WTC11 (cell line): ENCODE measurements around the gene MAML2. TPM values are rescaled to one million over a fixed set of nuclear protein-coding genes. Genes with fewer than 3 reads are reported as not detected.
"Not testable (repeated sequence)": the region's sequence is repeated elsewhere in the genome, so short reads cannot be mapped to it uniquely, and the experiment has no call there.

Experiments used
- ATAC-seq: fragments of 200-7000 bp; cut with Tn5 transposase; 2 replicates; pipeline ENCODE4 v1.10.0; 2021; ENCODE audit warnings: mild to moderate bottlenecking, moderate library complexity
- CTCF ChIA-PET: fragments of 300-600 bp; sonication (Branson Sonifier 250); formaldehyde crosslinking; loops from one replicate; lab custom pipeline; 2021; ENCODE audit warnings: antibody characterized with exemption; lab: Charles Lee
- POLR2A ChIA-PET: fragments of 350-600 bp; sonication (Branson Sonifier 250); formaldehyde crosslinking; loops from one replicate; lab custom pipeline; 2021; ENCODE audit warnings: antibody characterized with exemption; lab: Charles Lee
- DNase-seq: peaks from one replicate; pipeline ENCODE4 v3.0.0; 2021; ENCODE audit warnings: low spot score
- H3K27ac Mint-ChIP-seq: 2 replicates; pipeline ENCODE4 v1.8.0; 2021; ENCODE audit warnings: mixed read lengths
- H3K27me3 Mint-ChIP-seq: 2 replicates; pipeline ENCODE4 v1.8.0; 2021; ENCODE audit warnings: low read depth, mild to moderate bottlenecking, moderate library complexity, mixed read lengths
- H3K36me3 Mint-ChIP-seq: 2 replicates; pipeline ENCODE4 v1.8.0; 2021; ENCODE audit warnings: mixed read lengths
- H3K4me1 Mint-ChIP-seq: 2 replicates; pipeline ENCODE4 v1.8.0; 2022; ENCODE audit warnings: mixed read lengths
- H3K4me3 Mint-ChIP-seq: 2 replicates; pipeline ENCODE4 v1.8.0; 2021; ENCODE audit warnings: mild to moderate bottlenecking, moderate library complexity, mixed read lengths
- H3K9me3 Mint-ChIP-seq: 2 replicates; pipeline ENCODE4 v1.8.0; 2021; ENCODE audit warnings: mixed read lengths
- ERG ChIP-seq: fragments of 250-450 bp; sonication (Bioruptor Pico); IDR thresholded peaks from 2 replicates; pipeline ENCODE4 v1.8.0; 2021; ENCODE audit warnings: mild to moderate bottlenecking
- ETV6 ChIP-seq: sonication (generic); formaldehyde crosslinking; IDR thresholded peaks from 2 replicates; pipeline ENCODE4 v1.8.1; 2022; ENCODE audit warnings: mild to moderate bottlenecking, missing genetic modification reagents
- GABPB1 ChIP-seq: sonication (generic); formaldehyde crosslinking; IDR thresholded peaks from 2 replicates; pipeline ENCODE4 v1.8.1; 2023; ENCODE audit warnings: mild to moderate bottlenecking, missing genetic modification reagents
- HMGA2 ChIP-seq: fragments of 250-450 bp; sonication (Bioruptor Pico); IDR thresholded peaks from 2 replicates; pipeline ENCODE4 v1.4.0; 2021; ENCODE audit warnings: mild to moderate bottlenecking, moderate library complexity
- JAZF1 ChIP-seq: fragments of 250-450 bp; sonication (Bioruptor Pico); IDR thresholded peaks from 2 replicates; pipeline ENCODE4 v1.9.0; 2021; ENCODE audit warnings: moderate library complexity, mild to moderate bottlenecking, inconsistent platforms
- NFATC4 ChIP-seq: fragments of 250-450 bp; sonication (Bioruptor Pico); IDR thresholded peaks from 2 replicates; pipeline ENCODE4 v1.9.0; 2021; ENCODE audit warnings: mild to moderate bottlenecking
- NFE2L1 ChIP-seq: sonication (generic); formaldehyde crosslinking; IDR thresholded peaks from 2 replicates; pipeline ENCODE4 v1.8.1; 2023; ENCODE audit warnings: missing genetic modification reagents
- NR2C2 ChIP-seq: sonication (generic); formaldehyde crosslinking; IDR thresholded peaks from 2 replicates; pipeline ENCODE4 v1.8.0; 2022; ENCODE audit warnings: mild to moderate bottlenecking, missing genetic modification reagents
- NR3C1 ChIP-seq: sonication (generic); formaldehyde crosslinking; conservative IDR thresholded peaks from 2 replicates; pipeline ENCODE4 v1.8.1; 2023; ENCODE audit warnings: low read depth, mild to moderate bottlenecking, missing genetic modification reagents
- SMAD3 ChIP-seq: sonication (generic); formaldehyde crosslinking; IDR thresholded peaks from 2 replicates; pipeline ENCODE4 v1.8.0; 2022; ENCODE audit warnings: missing genetic modification reagents, mild to moderate bottlenecking, borderline replicate concordance
- ZNF121 ChIP-seq: sonication (generic); formaldehyde crosslinking; IDR thresholded peaks from 2 replicates; pipeline ENCODE4 v1.8.0; 2023; ENCODE audit warnings: missing genetic modification reagents
- ZNF317 ChIP-seq: sonication (generic); formaldehyde crosslinking; IDR thresholded peaks from 2 replicates; pipeline ENCODE4 v1.8.1; 2023; ENCODE audit warnings: low read depth, mild to moderate bottlenecking, moderate library complexity, missing genetic modification reagents, borderline replicate concordance
- ZNF423 ChIP-seq: fragments of 250-450 bp; sonication (Bioruptor Pico); IDR thresholded peaks from 2 replicates; pipeline ENCODE4 v2.1.2; 2022; ENCODE audit warnings: mild to moderate bottlenecking, moderate library complexity
- ZSCAN18 ChIP-seq: fragments of 250-450 bp; sonication (Bioruptor Pico); IDR thresholded peaks from 2 replicates; pipeline ENCODE4 v2.1.2; 2022; ENCODE audit warnings: mild to moderate bottlenecking, moderate library complexity
- total RNA-seq: library from RNA; stranded (reverse); gene quantifications from 3 replicates; pipeline ENCODE4 v1.2.3, GENCODE V29; 2021
- TF ChIP-seq, protein P1 (sequence below): fragments of 200-600 bp; IDR thresholded peaks from 2 replicates; pipeline ENCODE4 v1.8.0; 2022; ENCODE audit warnings: antibody characterized with exemption
- TF ChIP-seq, protein P2 (sequence below): sonication (generic); formaldehyde crosslinking; IDR thresholded peaks from 2 replicates; pipeline ENCODE4 v1.8.1; 2022; ENCODE audit warnings: missing genetic modification reagents, borderline replicate concordance
- TF ChIP-seq, protein P3 (sequence below): sonication (generic); formaldehyde crosslinking; conservative IDR thresholded peaks from 2 replicates; pipeline ENCODE4 v1.8.1; 2022; ENCODE audit warnings: mild to moderate bottlenecking, missing genetic modification reagents

The MAML2 gene
- total RNA-seq, 1 experiment from 2014 or later, result 8.1 TPM

DNA sequence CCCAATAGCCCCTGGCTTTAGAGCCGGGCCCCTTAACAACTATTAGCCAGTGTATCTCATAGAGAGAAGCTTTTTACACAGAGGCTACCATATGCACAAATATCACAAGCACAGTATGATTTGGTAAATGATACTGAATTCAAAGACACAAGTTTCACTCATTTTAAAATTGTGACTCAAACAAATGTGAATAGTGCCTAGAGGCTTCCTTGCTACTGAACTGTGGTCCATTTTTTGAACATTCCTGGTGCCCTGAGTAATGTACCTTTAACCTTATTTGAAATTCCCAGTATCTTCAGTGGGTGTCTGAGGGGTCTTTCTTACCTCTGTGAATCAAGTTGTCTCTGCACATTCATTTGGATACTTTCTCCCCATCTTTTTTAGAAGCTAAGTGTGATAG lies 156.2 kb downstream of the MAML2 start:
- Mint-ChIP-seq H3K27me3 (no peaks in the 10 kb centered on the region), H3K36me3 (peaks cover under 1% of the 10 kb centered on the region; the same call in 1 of the 2 replicates), H3K27ac (no peak overlapping the region), H3K4me1 (peaks cover 70% of the 10 kb centered on the region), H3K4me3 (no peak overlapping the region), H3K9me3 (0 out of 2 replicates have a peak, but pooled peaks cover 1% of the 10 kb centered on the region)
- CTCF ChIA-PET, result no interaction called here
- DNase-seq, result no peak
- POLR2A ChIA-PET, result no interaction called here
- no peak for ATAC-seq
- TF ChIP-seq, protein P1, sequence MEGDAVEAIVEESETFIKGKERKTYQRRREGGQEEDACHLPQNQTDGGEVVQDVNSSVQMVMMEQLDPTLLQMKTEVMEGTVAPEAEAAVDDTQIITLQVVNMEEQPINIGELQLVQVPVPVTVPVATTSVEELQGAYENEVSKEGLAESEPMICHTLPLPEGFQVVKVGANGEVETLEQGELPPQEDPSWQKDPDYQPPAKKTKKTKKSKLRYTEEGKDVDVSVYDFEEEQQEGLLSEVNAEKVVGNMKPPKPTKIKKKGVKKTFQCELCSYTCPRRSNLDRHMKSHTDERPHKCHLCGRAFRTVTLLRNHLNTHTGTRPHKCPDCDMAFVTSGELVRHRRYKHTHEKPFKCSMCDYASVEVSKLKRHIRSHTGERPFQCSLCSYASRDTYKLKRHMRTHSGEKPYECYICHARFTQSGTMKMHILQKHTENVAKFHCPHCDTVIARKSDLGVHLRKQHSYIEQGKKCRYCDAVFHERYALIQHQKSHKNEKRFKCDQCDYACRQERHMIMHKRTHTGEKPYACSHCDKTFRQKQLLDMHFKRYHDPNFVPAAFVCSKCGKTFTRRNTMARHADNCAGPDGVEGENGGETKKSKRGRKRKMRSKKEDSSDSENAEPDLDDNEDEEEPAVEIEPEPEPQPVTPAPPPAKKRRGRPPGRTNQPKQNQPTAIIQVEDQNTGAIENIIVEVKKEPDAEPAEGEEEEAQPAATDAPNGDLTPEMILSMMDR, result no peak
- no peak for TF ChIP-seq ZNF317 (CRISPR knock-in tag)

- peaks cover 76% of the 10 kb centered on the region for H3K4me1 Mint-ChIP-seq
Measured at GRCh38 chr11:96185220-96185768, 157.7 kb downstream of the MAML2 start.

DNA sequence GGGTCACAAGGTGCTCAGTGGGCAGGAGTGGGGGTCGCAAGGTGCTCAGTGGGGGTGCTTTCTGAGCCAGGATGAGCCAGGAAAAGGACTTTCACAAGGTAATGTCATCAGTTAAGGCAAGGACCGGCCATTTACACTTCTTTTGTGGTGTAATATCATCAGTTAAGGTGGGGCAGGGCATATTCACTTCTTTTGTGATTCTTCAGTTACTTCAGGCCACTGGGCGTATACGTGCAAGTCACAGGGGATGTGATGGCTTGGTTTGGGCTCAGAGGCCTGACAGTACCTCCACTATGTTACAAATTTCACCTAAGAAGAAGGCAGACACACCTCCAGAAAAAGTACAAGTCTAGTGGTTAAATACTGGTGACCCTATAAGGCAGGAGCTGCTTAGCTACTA lies 162.1 kb downstream of the MAML2 start:
- POLR2A ChIA-PET, DNase-seq, H3K9me3 Mint-ChIP-seq, H3K36me3 Mint-ChIP-seq, H3K27me3 Mint-ChIP-seq: not testable (repeated sequence)
- Mint-ChIP-seq H3K4me3 (peak overlapping the region; percentile 18; the same call in 1 of the 2 replicates), H3K27ac (peak overlapping the region; percentile 55), H3K4me1 (peaks cover 83% of the 10 kb centered on the region)
- ATAC-seq, result peak; percentile 49
- CTCF ChIA-PET, result interaction anchor here (1.8 kb wide), 1 partner anchor 162 kb away, joined by 6 read pairs; the partner anchor contains the start of gene MAML2

More at GRCh38 chr11:96185220-96185768, 157.7 kb downstream of the MAML2 start:
- TF ChIP-seq JAZF1 (no peak), GABPB1 (CRISPR knock-in tag) (no peak), ZNF121 (no peak), ZNF423 (CRISPR knock-in tag) (no peak), NFATC4 (CRISPR knock-in tag) (no peak), SMAD3 (CRISPR knock-in tag) (no peak), HMGA2 (CRISPR knock-in tag) (no peak), NR3C1 (CRISPR knock-in tag) (no peak), NFE2L1 (CRISPR knock-in tag) (no peak), NR2C2 (no peak), ETV6 (CRISPR knock-in tag) (no peak), ERG (no peak), ZSCAN18 (CRISPR knock-in tag) (no peak)
- TF ChIP-seq, protein P2, sequence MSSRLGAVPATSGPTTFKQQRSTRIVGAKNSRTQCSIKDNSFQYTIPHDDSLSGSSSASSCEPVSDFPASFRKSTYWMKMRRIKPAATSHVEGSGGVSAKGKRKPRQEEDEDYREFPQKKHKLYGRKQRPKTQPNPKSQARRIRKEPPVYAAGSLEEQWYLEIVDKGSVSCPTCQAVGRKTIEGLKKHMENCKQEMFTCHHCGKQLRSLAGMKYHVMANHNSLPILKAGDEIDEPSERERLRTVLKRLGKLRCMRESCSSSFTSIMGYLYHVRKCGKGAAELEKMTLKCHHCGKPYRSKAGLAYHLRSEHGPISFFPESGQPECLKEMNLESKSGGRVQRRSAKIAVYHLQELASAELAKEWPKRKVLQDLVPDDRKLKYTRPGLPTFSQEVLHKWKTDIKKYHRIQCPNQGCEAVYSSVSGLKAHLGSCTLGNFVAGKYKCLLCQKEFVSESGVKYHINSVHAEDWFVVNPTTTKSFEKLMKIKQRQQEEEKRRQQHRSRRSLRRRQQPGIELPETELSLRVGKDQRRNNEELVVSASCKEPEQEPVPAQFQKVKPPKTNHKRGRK (CRISPR knock-in tag), result no peak
- TF ChIP-seq, protein P3, sequence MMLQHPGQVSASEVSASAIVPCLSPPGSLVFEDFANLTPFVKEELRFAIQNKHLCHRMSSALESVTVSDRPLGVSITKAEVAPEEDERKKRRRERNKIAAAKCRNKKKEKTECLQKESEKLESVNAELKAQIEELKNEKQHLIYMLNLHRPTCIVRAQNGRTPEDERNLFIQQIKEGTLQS, result no peak
- ChIA-PET CTCF (no interaction called here), POLR2A (no interaction called here)
- H3K27me3 Mint-ChIP-seq, result no peaks in the 10 kb centered on the region
- no peaks in the 10 kb centered on the region for H3K36me3 Mint-ChIP-seq
- no peak for ATAC-seq
- no peak overlapping the region for H3K27ac Mint-ChIP-seq
- no peaks in the 10 kb centered on the region for H3K9me3 Mint-ChIP-seq
- no peak for DNase-seq
- no peak overlapping the region for H3K4me3 Mint-ChIP-seq
